Neutrophil (primary cell): Measurements from ENCODE around the gene POLR2H.

Source experiments
- H3K27ac ChIP-seq: fragments of 200-600 bp; sonication (generic); 2 replicates; pipeline ENCODE4 v1.5.1; 2016; ENCODE audit warnings: mild to moderate bottlenecking, moderate library complexity
- H3K27me3 ChIP-seq: fragments of 200-600 bp; sonication (generic); 2 replicates; pipeline ENCODE4 v1.6.0; 2016; ENCODE audit warnings: mild to moderate bottlenecking
- H3K36me3 ChIP-seq: fragments of 200-600 bp; sonication (generic); 2 replicates; pipeline ENCODE4 v1.5.1; 2017
- H3K4me1 ChIP-seq, 2 experiments: fragments of 200-600 bp in 1 of 2; sonication (generic) in 1 of 2; 1 replicate in 1 of 2; 2 replicates in 1 of 2; pipeline versions ENCODE4 v1.5.1 to v1.6.1; 2013 to 2016; ENCODE audit warnings: low read depth in 1 of 2, low read length in 1 of 2, mild to moderate bottlenecking in 1 of 2, moderate library complexity in 1 of 2; ENCODE audit not compliant: control insufficient read depth in 1 of 2, insufficient read depth in 1 of 2
- H3K4me3 ChIP-seq, 2 experiments: fragments of 200-600 bp in 1 of 2; sonication (generic) in 1 of 2; 1 replicate in 1 of 2; 2 replicates in 1 of 2; pipeline ENCODE4 v1.5.1; 2013 to 2016; ENCODE audit warnings: low read depth in 1 of 2, low read length in 1 of 2, mild to moderate bottlenecking in 1 of 2, moderate library complexity in 1 of 2
- H3K9me3 ChIP-seq: fragments of 200-600 bp; sonication (generic); 2 replicates; pipeline ENCODE4 v1.5.1; 2016
- CTCF ChIP-seq: fragments of 200-600 bp; sonication (generic); IDR thresholded peaks from 2 replicates; pipeline ENCODE4 v1.5.1; 2016; ENCODE audit warnings: antibody characterized with exemption

The POLR2H gene

GRCh38 chr3:184358921-184359350 is 2.6 kb upstream of the POLR2H start:
- Histone ChIP-seq H3K9me3 (no peaks in the 10 kb centered on the region), H3K27me3 (peaks cover 28% of the 10 kb centered on the region), H3K27ac (no peak overlapping the region), H3K4me1 (peaks cover 24 to 27% of the 10 kb centered on the region in 2 experiments), H3K36me3 (no peaks in the 10 kb centered on the region), H3K4me3 (no peak overlapping the region)
- TF ChIP-seq CTCF = no peak

DNA sequence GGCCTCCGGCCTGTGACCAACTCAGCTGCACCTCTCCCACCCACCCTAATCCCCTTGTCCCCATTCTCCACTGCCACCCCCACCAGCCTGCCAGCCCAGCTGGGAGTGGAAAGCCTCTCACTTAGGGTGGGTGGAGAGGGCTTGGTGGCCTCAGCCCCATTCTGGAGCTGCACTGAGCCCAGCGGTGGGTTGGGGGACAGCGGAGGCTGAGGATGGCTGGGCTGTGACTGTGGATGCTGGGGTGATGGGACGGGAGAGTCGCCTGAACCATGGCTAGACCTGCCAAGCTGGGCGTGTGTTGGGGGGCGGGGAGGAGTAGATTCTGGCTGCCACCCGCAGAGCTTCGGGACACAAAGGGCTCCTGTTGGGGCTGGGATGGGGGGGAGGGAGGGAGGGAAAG is 1.9 kb upstream of the POLR2H start:
- peaks cover 28% of the 10 kb centered on the region for H3K27me3 ChIP-seq
- no peak overlapping the region for H3K27ac ChIP-seq
- peaks cover 24 to 28% of the 10 kb centered on the region in 2 experiments for H3K4me1 ChIP-seq
- no peak overlapping the region for H3K4me3 ChIP-seq
- no peaks in the 10 kb centered on the region for H3K9me3 ChIP-seq
- no peak for TF ChIP-seq CTCF
- no peaks in the 10 kb centered on the region for H3K36me3 ChIP-seq

GRCh38 chr3:184360070-184360928 is 1.2 kb upstream of the POLR2H start:
- Histone ChIP-seq H3K27ac (no peak overlapping the region), H3K4me3 (no peak overlapping the region), H3K36me3 (no peaks in the 10 kb centered on the region), H3K4me1 (peaks cover 24 to 28% of the 10 kb centered on the region in 2 experiments), H3K9me3 (no peaks in the 10 kb centered on the region), H3K27me3 (peaks cover 28% of the 10 kb centered on the region)
- no peak for TF ChIP-seq CTCF

GRCh38 chr3:184360929-184361531 is 480 bp upstream of the POLR2H start:
- H3K27ac ChIP-seq = no peak overlapping the region
- H3K36me3 ChIP-seq = no peaks in the 10 kb centered on the region

More at GRCh38 chr3:184360929-184361531, 480 bp upstream of the POLR2H start:
- Histone ChIP-seq H3K4me3 (peak overlapping the region; percentile 91), H3K4me1 (peaks cover 24 to 28% of the 10 kb centered on the region in 2 experiments), H3K27me3 (peaks cover 28% of the 10 kb centered on the region), H3K9me3 (no peaks in the 10 kb centered on the region)
- TF ChIP-seq CTCF = no peak
